CD4-positive, alpha-beta T cell (primary cell): Measurements from ENCODE around the gene DLG1. TPM values are rescaled to one million over a fixed set of nuclear protein-coding genes. Genes with fewer than 3 reads are reported as not detected.

Source experiments
- ATAC-seq: fragments of 200-7000 bp; cut with Tn5 transposase; one replicate; pipeline ENCODE4 v1.10.0; 2022; ENCODE audit warnings: mild to moderate bottlenecking; ENCODE audit not compliant: poor library complexity
- CTCF ChIA-PET: fragments of 350-600 bp; sonication (Branson Sonifier 250); formaldehyde crosslinking; loops from one replicate; lab custom pipeline; 2021; ENCODE audit warnings: antibody characterized with exemption, inconsistent platforms; lab: Charles Lee
- POLR2A ChIA-PET: fragments of 350-600 bp; sonication (Branson Sonifier 250); formaldehyde crosslinking; loops from one replicate; lab custom pipeline; 2021; ENCODE audit warnings: antibody characterized with exemption, inconsistent platforms; lab: Charles Lee
- DNase-seq, 14 experiments: peaks; one replicate each; pipeline ENCODE4 v3.0.0-alpha.2; 2013 to 2020; ENCODE audit warnings: mixed read lengths in 2 of 14
- H3K27ac ChIP-seq, 2 donors: one replicate each; pipeline versions ENCODE4 v1.5.1 to v1.7.0; 2013; ENCODE audit warnings: low read length in 2 of 2, low read depth in 1 of 2, mild to moderate bottlenecking in 1 of 2
- H3K27me3 ChIP-seq, 2 experiments: 1 replicate in 1 of 2; 2 replicates in 1 of 2; pipeline versions ENCODE4 v1.6.1 to v1.7.0; 2013; ENCODE audit warnings: low read length in 2 of 2, control low read depth in 1 of 2, mild to moderate bottlenecking in 1 of 2, moderate library complexity in 1 of 2; ENCODE audit not compliant: insufficient read depth in 2 of 2, control insufficient read depth in 1 of 2
- H3K36me3 ChIP-seq: one replicate; pipeline ENCODE4 v1.6.1; 2013; ENCODE audit warnings: low read length, control low read depth; ENCODE audit not compliant: insufficient read depth
- H3K4me1 ChIP-seq: one replicate; pipeline ENCODE4 v1.6.1; 2013; ENCODE audit warnings: low read length, control low read depth; ENCODE audit not compliant: insufficient read depth
- H3K4me3 ChIP-seq: one replicate; pipeline ENCODE4 v1.5.1; 2013; ENCODE audit warnings: mild to moderate bottlenecking, low read length, moderate library complexity
- H3K9me3 ChIP-seq, 2 experiments: 1 replicate in 1 of 2; 2 replicates in 1 of 2; pipeline versions ENCODE4 v1.6.1 to v1.7.0; 2013; ENCODE audit warnings: low read length in 2 of 2, mild to moderate bottlenecking in 2 of 2, control low read depth in 1 of 2, moderate library complexity in 1 of 2; ENCODE audit not compliant: control insufficient read depth in 1 of 2, insufficient read depth in 1 of 2
- H3K27ac Mint-ChIP-seq: one replicate; pipeline ENCODE4 v1.8.0; 2020; ENCODE audit warnings: mixed read lengths
- H3K27me3 Mint-ChIP-seq: one replicate; pipeline ENCODE4 v1.8.0; 2021; ENCODE audit warnings: mixed read lengths
- H3K36me3 Mint-ChIP-seq: one replicate; pipeline ENCODE4 v1.8.0; 2021; ENCODE audit warnings: low read depth, mixed read lengths
- H3K4me1 Mint-ChIP-seq: one replicate; pipeline ENCODE4 v1.8.0; 2021; ENCODE audit warnings: low read depth, mixed read lengths
- H3K4me3 Mint-ChIP-seq: one replicate; pipeline ENCODE4 v1.8.0; 2020; ENCODE audit warnings: mild to moderate bottlenecking, mixed read lengths
- H3K9me3 Mint-ChIP-seq: one replicate; pipeline ENCODE4 v1.8.0; 2020; ENCODE audit warnings: mixed read lengths
- intact Hi-C, 2 experiments: fragments of 100-400 bp; cut with DNase I in 1 of 2; cut with micrococcal nuclease in 1 of 2; formaldehyde crosslinking; loops; one replicate each; pipeline versions ENCODE4 v1.15.1 to v1.9.0; 2023 to 2025; cut with DNase I, micrococcal nuclease
- total RNA-seq, 174 experiments: library from RNA in 2 of 174; stranded (reverse) in 2 of 174; gene quantifications; one replicate each; pipeline ENCODE4 v1.2.3 and lab custom pipeline; 2021 to 2026
- TF ChIP-seq, protein P1 (sequence below): fragments of 200-600 bp; IDR thresholded peaks from one replicate; pipeline ENCODE4 v1.8.0; 2022; ENCODE audit warnings: antibody characterized with exemption, mild to moderate bottlenecking

The DLG1 gene
- total RNA-seq, 2 experiments from 2014 or later, result 86.8 to 91.8 TPM

DNA sequence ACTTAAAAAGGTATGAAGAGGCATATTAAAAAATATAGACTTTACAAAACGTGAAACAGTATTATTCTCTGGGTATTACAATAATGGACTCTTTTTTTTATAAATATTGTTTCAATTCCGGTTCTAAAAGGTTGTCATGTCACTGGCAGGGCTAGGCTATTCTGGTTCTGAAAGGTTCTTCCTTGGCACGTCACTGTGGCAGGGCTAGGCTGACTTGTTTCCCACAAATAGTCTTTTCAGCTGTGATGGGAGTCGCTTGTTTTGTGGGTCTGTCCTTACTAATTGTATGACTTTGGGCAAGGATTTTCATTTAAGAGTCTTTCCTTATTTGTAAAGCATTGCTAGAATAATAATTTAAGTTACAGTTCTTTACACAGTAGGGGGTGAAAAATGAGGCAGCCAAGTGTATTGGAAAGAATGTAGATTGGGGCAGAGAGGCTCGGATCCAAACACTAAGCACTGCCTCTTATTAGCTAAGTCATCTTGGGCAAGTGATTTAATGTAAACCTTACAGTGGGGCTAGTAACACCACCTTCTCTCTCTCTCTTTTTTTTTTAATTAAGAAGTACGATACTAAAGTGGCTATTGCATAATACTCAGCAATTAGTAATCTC, 256.4 kb downstream of the DLG1 start:
- ChIA-PET POLR2A (no interaction called here), CTCF (interaction anchor here (1.9 kb wide), 1 partner anchor 13 kb away, joined by 6 read pairs; the partner anchor contains the start of gene MELTF)
- Histone ChIP-seq H3K36me3 (peaks cover 19% of the 10 kb centered on the region), H3K4me3 (no peak overlapping the region), H3K27me3 (no peaks in the 10 kb centered on the region), H3K4me1 (no peaks in the 10 kb centered on the region), H3K9me3 (no peaks in the 10 kb centered on the region), H3K27ac (no peak overlapping the region)
- no peak overlapping the region for H3K4me3 Mint-ChIP-seq
- peaks cover 34% of the 10 kb centered on the region for H3K36me3 Mint-ChIP-seq
- no peaks in the 10 kb centered on the region for H3K4me1 Mint-ChIP-seq
- H3K9me3 Mint-ChIP-seq, result no peaks in the 10 kb centered on the region
- no peaks in the 10 kb centered on the region for H3K27me3 Mint-ChIP-seq
- ATAC-seq (no peak), DNase-seq (no peak)
- no peak overlapping the region for H3K27ac Mint-ChIP-seq
- TF ChIP-seq, protein P1, sequence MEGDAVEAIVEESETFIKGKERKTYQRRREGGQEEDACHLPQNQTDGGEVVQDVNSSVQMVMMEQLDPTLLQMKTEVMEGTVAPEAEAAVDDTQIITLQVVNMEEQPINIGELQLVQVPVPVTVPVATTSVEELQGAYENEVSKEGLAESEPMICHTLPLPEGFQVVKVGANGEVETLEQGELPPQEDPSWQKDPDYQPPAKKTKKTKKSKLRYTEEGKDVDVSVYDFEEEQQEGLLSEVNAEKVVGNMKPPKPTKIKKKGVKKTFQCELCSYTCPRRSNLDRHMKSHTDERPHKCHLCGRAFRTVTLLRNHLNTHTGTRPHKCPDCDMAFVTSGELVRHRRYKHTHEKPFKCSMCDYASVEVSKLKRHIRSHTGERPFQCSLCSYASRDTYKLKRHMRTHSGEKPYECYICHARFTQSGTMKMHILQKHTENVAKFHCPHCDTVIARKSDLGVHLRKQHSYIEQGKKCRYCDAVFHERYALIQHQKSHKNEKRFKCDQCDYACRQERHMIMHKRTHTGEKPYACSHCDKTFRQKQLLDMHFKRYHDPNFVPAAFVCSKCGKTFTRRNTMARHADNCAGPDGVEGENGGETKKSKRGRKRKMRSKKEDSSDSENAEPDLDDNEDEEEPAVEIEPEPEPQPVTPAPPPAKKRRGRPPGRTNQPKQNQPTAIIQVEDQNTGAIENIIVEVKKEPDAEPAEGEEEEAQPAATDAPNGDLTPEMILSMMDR, result no peak
- intact Hi-C loops, result no loop called here

DNA sequence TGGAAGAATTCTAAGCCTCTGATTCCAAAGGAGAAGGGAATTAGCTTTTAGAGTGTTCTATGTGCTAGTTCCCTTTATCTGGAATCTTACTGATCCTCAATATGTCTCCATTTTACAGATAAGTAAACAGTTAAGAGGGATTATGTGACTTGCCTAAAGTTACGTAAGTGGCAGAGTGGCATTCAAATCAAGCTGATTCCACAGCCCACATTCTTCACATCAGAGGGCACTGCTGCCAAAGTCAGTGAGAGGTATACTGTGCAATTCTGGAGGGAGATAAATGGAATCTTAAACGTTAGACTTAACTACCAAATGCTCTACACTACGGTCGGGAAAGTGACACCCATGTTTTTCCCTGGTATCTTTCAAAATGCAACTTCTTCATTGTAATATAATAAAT, 257.8 kb downstream of the DLG1 start:
- H3K27ac Mint-ChIP-seq, result no peak overlapping the region
- H3K4me1 Mint-ChIP-seq, result no peaks in the 10 kb centered on the region
- H3K36me3 Mint-ChIP-seq, result peaks cover 21% of the 10 kb centered on the region
- peaks cover 11% of the 10 kb centered on the region for H3K36me3 ChIP-seq
- no peaks in the 10 kb centered on the region for H3K27me3 ChIP-seq
- H3K9me3 ChIP-seq, result no peaks in the 10 kb centered on the region
- intact Hi-C loops, result no loop called here
- POLR2A ChIA-PET, result no interaction called here
- CTCF ChIA-PET, result interaction anchor here (1.5 kb wide), 1 partner anchor 11 kb away, joined by 4 read pairs; the partner anchor contains the start of gene MELTF
- no peak overlapping the region for H3K27ac ChIP-seq
- no peak overlapping the region for H3K4me3 Mint-ChIP-seq
- DNase-seq, result no peak
- H3K9me3 Mint-ChIP-seq, result no peaks in the 10 kb centered on the region
- no peaks in the 10 kb centered on the region for H3K27me3 Mint-ChIP-seq
- no peak overlapping the region for H3K4me3 ChIP-seq
- no peaks in the 10 kb centered on the region for H3K4me1 ChIP-seq
- no peak for ATAC-seq
- TF ChIP-seq, protein P1, result no peak

DNA sequence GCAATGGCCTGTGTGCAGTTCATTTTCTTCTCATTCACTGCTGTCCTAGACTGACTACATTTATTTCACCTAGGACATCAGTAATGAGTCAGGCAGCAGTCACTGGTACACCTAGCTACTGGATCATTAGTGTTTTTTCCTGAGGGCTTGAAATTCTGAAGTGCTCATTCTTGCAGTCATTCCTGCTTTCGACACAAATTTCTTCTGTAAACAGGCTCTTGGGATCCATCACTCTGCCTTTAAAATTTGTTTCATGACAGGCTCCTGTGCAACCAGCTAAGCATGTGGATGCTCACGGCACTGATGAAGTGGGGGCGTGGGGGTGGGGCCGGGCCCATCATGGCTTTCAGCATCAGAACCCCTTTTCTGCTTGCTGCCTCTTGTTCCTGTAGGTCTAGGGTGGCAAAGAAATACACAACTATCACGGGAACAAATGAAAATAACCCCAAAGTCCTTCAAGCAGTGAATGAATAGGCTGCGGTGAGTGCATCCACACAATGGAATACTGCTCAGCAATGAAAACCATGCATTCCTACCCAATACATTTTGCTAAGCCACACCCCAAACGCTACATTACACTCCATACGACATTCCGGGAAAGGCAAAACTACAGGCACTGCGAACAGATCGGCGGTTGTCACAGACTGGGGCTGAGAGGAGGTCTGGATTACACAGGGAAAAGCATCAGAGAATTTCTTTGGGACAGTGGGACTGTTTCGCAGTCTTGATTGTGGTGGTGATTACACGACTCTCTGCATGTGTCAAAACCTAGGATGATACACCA, 259.5 kb downstream of the DLG1 start:
- H3K4me3 ChIP-seq, result no peak overlapping the region
- no peak overlapping the region for H3K27ac ChIP-seq
- H3K4me3 Mint-ChIP-seq, result no peak overlapping the region
- no peak overlapping the region for H3K27ac Mint-ChIP-seq
- no peaks in the 10 kb centered on the region for H3K27me3 ChIP-seq
- TF ChIP-seq, protein P1, result no peak
- H3K4me1 ChIP-seq, result no peaks in the 10 kb centered on the region
- POLR2A ChIA-PET, result no interaction called here
- ATAC-seq, result no peak
- H3K4me1 Mint-ChIP-seq, result peaks cover 3% of the 10 kb centered on the region
- DNase-seq, result no peak
- intact Hi-C loops, result no loop called here
- no peaks in the 10 kb centered on the region for H3K9me3 Mint-ChIP-seq
- H3K9me3 ChIP-seq, result no peaks in the 10 kb centered on the region
- no peaks in the 10 kb centered on the region for H3K27me3 Mint-ChIP-seq
- H3K36me3 Mint-ChIP-seq, result peaks cover 3% of the 10 kb centered on the region
- CTCF ChIA-PET, result interaction anchor here (1.5 kb wide), 1 partner anchor 10 kb away, joined by 4 read pairs; the partner anchor contains the start of gene MELTF
- H3K36me3 ChIP-seq, result peaks cover 3% of the 10 kb centered on the region
